OCI-LY3 (cell line): ENCODE measurements around the gene CYTH1.

Experiments used
- CTCF ChIP-seq: fragments of 200-600, 300-600 bp; sonication (generic); IDR thresholded peaks from 2 replicates; pipeline ENCODE4 v1.5.1; 2014; ENCODE audit warnings: antibody characterized with exemption, low read length, low read depth
- EZH2phosphoT487 ChIP-seq: fragments of 200-600 bp; shearing (Covaris generic); IDR thresholded peaks from 2 replicates; pipeline ENCODE4 v1.6.1; 2018; ENCODE audit warnings: antibody characterized with exemption, mixed run types, low read depth

GRCh38 chr17:78669256-78669974 lies 112.7 kb downstream of the CYTH1 start:
- TF ChIP-seq CTCF (no peak), EZH2phosphoT487 (no peak)
